HepG2 (cell line): ENCODE results near the gene RHBDL1. TPM values are rescaled to one million over a fixed set of nuclear protein-coding genes. Genes with fewer than 3 reads are reported as not detected.

ENCODE experiments used
- AKAP8 ChIP-seq: sonication (generic); formaldehyde crosslinking; IDR thresholded peaks from 2 replicates; pipeline ENCODE4 v1.5.1; 2020; ENCODE audit warnings: mild to moderate bottlenecking, missing genetic modification reagents
- ATF7 ChIP-seq, 2 experiments: fragments of 450-650 bp in 1 of 2; sonication (generic) in 1 of 2; formaldehyde crosslinking in 1 of 2; IDR thresholded peaks; 2 replicates each; pipeline versions ENCODE4 v1.4.0 to v1.6.1; 2016 to 2020; ENCODE audit warnings: antibody characterized with exemption in 1 of 2, mild to moderate bottlenecking in 1 of 2, missing genetic modification reagents in 1 of 2
- CCAR2 ChIP-seq: fragments of 200-400 bp; formaldehyde crosslinking; optimal IDR thresholded peaks from 2 replicates; pipeline ENCODE3; 2018; ENCODE audit warnings: low read depth, mild to moderate bottlenecking, low read length, moderate library complexity
- NFE2L2 ChIP-seq: fragments of 150-350 bp; IDR thresholded peaks from 2 replicates; pipeline ENCODE4 v1.6.1; 2014; ENCODE audit warnings: low read length
- SRY ChIP-seq: sonication (generic); formaldehyde crosslinking; IDR thresholded peaks from 2 replicates; pipeline ENCODE4 v1.8.0; 2022; ENCODE audit warnings: mild to moderate bottlenecking, missing genetic modification reagents
- TOPORS ChIP-seq: sonication (generic); formaldehyde crosslinking; IDR thresholded peaks from 2 replicates; pipeline ENCODE4 v1.8.0; 2023; ENCODE audit warnings: mild to moderate bottlenecking, missing genetic modification reagents
- U2AF1 ChIP-seq: fragments of 200-400 bp; formaldehyde crosslinking; optimal IDR thresholded peaks from 2 replicates; pipeline ENCODE3; 2017; ENCODE audit warnings: mild to moderate bottlenecking, low read depth, low read length
- ZNF138 ChIP-seq: sonication (generic); formaldehyde crosslinking; IDR thresholded peaks from 2 replicates; pipeline ENCODE4 v1.5.0; 2020; ENCODE audit warnings: mild to moderate bottlenecking, low read depth, missing genetic modification reagents
- ZNF614 ChIP-seq: IDR thresholded peaks from 2 replicates; pipeline ENCODE4 v1.6.1; 2018; ENCODE audit warnings: missing biosample characterization, missing genetic modification reagents, inconsistent platforms, borderline replicate concordance
- polyA plus RNA-seq, 8 experiments: library from polyadenylated mRNA; depleted of rRNA in 3 of 8; stranded (reverse) in 7 of 8; unstranded in 1 of 8; fragments of >200 nt; fragmentation: Illumina TruSeq in 4 of 8; extraction: Trizol in 4 of 8; gene quantifications; 2 replicates each; pipeline versions ENCODE4 v1.2.1 to v1.2.3, GENCODE V29; 2011 to 2016; ENCODE audit warnings: low read depth in 4 of 8, missing spikeins in 1 of 8, mixed read lengths in 1 of 8; ENCODE audit not compliant: insufficient read depth in 1 of 8
- total RNA-seq, 5 experiments: library from RNA; depleted of rRNA; stranded (reverse); fragments of >200 nt; fragmentation: Illumina TruSeq; extraction: Trizol; gene quantifications; 2 replicates each; pipeline ENCODE4 v1.2.3, GENCODE V29; 2016; ENCODE audit warnings: low read depth in 1 of 5
- TF ChIP-seq, protein P1 (sequence below): sonication (generic); formaldehyde crosslinking; IDR thresholded peaks from 2 replicates; pipeline ENCODE4 v1.4.0; 2020; ENCODE audit warnings: missing genetic modification reagents
- TF ChIP-seq, protein P2 (sequence below): sonication (generic); formaldehyde crosslinking; IDR thresholded peaks from 2 replicates; pipeline ENCODE4 v1.4.0; 2020; ENCODE audit warnings: missing genetic modification reagents
- TF ChIP-seq, protein P3 (sequence below): sonication (generic); formaldehyde crosslinking; IDR thresholded peaks from 2 replicates; pipeline ENCODE4 v1.8.1; 2023; ENCODE audit warnings: mild to moderate bottlenecking, missing genetic modification reagents
- TF ChIP-seq, protein P4 (sequence below): sonication (generic); formaldehyde crosslinking; IDR thresholded peaks from 2 replicates; pipeline ENCODE4 v1.4.0; 2020; ENCODE audit warnings: missing genetic modification reagents
- TF ChIP-seq, protein P5 (sequence below): IDR thresholded peaks from 2 replicates; pipeline ENCODE4 v1.6.1; 2016
- TF ChIP-seq, protein P6 (sequence below): sonication (generic); formaldehyde crosslinking; IDR thresholded peaks from 2 replicates; pipeline ENCODE4 v1.8.1; 2023; ENCODE audit warnings: mild to moderate bottlenecking, inconsistent platforms, moderate library complexity, missing genetic modification reagents, borderline replicate concordance
- TF ChIP-seq, protein P7 (sequence below): sonication (generic); formaldehyde crosslinking; IDR thresholded peaks from 2 replicates; pipeline ENCODE4 v1.4.0; 2020; ENCODE audit warnings: missing genetic modification reagents, mild to moderate bottlenecking, borderline replicate concordance

RHBDL1 gene
- total and polyA plus RNA-seq, 2 of the 13 experiments (the other 11 are each of a cell fraction or from before 2014, with no cell fraction given), result 1.8 to 3.8 TPM

DNA sequence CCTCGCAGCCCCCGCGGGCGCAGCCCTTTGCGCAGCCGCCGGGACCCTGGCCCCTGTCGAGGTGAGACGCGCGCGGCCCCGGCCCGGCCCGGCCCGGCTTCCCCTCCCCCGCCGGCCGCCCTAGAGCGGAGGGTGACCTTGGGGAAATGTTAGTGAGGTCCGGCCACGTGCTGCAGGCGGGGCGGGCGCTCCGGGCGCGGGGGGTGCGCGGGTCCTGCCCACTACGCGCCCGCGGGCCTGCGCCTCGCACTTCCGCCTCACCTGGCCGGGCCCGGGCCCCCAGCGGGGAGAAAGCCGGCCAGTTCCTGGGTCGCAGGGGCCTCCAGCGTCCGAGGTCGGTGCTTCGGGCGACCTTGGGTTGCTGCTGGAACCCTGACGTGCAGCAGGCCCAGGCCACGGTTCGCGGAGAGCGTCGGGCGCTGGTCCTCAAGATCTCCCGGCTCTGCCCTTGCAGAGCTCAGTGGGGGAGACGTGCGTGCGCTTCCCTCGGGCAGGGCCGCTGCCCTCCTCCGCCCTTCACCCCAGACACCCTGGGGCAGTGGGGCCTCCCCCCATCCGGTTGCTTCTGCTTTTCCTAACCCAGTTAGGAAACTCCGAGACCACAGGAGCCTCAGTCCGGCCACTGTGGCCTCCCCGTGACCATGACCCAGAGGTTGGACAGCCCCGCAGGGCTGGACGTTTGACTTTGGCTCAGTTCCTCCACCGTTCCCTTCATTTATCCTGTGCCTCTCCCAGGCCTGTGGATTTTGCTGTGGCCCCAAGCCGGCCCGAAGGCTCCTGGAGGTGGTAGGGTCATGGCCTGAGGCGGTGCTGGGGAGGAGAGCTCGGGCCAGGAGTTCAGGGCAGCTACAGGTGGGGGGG lies 33.1 kb upstream of the RHBDL1 start (continued):
- TF ChIP-seq, protein P1, sequence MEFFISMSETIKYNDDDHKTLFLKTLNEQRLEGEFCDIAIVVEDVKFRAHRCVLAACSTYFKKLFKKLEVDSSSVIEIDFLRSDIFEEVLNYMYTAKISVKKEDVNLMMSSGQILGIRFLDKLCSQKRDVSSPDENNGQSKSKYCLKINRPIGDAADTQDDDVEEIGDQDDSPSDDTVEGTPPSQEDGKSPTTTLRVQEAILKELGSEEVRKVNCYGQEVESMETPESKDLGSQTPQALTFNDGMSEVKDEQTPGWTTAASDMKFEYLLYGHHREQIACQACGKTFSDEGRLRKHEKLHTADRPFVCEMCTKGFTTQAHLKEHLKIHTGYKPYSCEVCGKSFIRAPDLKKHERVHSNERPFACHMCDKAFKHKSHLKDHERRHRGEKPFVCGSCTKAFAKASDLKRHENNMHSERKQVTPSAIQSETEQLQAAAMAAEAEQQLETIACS, result peak; percentile 70
- no peak for TF ChIP-seq U2AF1
- TF ChIP-seq, protein P2, sequence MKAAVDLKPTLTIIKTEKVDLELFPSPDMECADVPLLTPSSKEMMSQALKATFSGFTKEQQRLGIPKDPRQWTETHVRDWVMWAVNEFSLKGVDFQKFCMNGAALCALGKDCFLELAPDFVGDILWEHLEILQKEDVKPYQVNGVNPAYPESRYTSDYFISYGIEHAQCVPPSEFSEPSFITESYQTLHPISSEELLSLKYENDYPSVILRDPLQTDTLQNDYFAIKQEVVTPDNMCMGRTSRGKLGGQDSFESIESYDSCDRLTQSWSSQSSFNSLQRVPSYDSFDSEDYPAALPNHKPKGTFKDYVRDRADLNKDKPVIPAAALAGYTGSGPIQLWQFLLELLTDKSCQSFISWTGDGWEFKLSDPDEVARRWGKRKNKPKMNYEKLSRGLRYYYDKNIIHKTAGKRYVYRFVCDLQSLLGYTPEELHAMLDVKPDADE (CRISPR knock-in tag), result 0 out of 2 replicates have a peak, but pooled peaks have one; percentile 39
- TF ChIP-seq SRY, result peak; percentile 80; the same call in 1 of the 2 replicates
- no peak for TF ChIP-seq ZNF614 (CRISPR knock-in tag)
- peak; percentile 82; the same call in 1 of the 2 replicates for TF ChIP-seq TOPORS
- TF ChIP-seq NFE2L2, result no peak
- TF ChIP-seq CCAR2, result no peak
- TF ChIP-seq, protein P3, sequence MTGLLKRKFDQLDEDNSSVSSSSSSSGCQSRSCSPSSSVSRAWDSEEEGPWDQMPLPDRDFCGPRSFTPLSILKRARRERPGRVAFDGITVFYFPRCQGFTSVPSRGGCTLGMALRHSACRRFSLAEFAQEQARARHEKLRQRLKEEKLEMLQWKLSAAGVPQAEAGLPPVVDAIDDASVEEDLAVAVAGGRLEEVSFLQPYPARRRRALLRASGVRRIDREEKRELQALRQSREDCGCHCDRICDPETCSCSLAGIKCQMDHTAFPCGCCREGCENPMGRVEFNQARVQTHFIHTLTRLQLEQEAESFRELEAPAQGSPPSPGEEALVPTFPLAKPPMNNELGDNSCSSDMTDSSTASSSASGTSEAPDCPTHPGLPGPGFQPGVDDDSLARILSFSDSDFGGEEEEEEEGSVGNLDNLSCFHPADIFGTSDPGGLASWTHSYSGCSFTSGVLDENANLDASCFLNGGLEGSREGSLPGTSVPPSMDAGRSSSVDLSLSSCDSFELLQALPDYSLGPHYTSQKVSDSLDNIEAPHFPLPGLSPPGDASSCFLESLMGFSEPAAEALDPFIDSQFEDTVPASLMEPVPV (CRISPR knock-in tag), result no peak
- TF ChIP-seq, protein P4, sequence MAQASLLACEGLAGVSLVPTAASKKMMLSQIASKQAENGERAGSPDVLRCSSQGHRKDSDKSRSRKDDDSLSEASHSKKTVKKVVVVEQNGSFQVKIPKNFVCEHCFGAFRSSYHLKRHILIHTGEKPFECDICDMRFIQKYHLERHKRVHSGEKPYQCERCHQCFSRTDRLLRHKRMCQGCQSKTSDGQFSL, result peak; percentile 82
- TF ChIP-seq, protein P5, sequence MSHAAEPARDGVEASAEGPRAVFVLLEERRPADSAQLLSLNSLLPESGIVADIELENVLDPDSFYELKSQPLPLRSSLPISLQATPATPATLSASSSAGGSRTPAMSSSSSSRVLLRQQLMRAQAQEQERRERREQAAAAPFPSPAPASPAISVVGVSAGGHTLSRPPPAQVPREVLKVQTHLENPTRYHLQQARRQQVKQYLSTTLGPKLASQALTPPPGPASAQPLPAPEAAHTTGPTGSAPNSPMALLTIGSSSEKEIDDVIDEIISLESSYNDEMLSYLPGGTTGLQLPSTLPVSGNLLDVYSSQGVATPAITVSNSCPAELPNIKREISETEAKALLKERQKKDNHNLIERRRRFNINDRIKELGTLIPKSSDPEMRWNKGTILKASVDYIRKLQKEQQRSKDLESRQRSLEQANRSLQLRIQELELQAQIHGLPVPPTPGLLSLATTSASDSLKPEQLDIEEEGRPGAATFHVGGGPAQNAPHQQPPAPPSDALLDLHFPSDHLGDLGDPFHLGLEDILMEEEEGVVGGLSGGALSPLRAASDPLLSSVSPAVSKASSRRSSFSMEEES (CRISPR knock-in tag), result peak; percentile 60; the same call in 1 of the 2 replicates
- no peak for TF ChIP-seq ZNF138 (CRISPR knock-in tag)
- TF ChIP-seq, protein P6, sequence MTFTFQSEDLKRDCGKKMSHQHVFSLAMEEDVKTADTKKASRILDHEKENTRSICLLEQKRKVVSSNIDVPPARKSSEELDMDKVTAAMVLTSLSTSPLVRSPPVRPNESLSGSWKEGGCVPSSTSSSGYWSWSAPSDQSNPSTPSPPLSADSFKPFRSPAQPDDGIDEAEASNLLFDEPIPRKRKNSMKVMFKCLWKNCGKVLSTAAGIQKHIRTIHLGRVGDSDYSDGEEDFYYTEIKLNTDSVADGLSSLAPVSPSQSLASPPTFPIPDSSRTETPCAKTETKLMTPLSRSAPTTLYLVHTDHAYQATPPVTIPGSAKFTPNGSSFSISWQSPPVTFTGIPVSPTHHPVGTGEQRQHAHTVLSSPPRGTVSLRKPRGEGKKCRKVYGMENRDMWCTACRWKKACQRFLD (CRISPR knock-in tag), result no peak
- TF ChIP-seq ATF7 (IDR thresholded peaks at IDR 0.05), result no peak
- no peak for TF ChIP-seq ATF7 (CRISPR knock-in tag; IDR thresholded peaks at IDR 0.05)
- no peak for TF ChIP-seq AKAP8
- TF ChIP-seq, protein P7, sequence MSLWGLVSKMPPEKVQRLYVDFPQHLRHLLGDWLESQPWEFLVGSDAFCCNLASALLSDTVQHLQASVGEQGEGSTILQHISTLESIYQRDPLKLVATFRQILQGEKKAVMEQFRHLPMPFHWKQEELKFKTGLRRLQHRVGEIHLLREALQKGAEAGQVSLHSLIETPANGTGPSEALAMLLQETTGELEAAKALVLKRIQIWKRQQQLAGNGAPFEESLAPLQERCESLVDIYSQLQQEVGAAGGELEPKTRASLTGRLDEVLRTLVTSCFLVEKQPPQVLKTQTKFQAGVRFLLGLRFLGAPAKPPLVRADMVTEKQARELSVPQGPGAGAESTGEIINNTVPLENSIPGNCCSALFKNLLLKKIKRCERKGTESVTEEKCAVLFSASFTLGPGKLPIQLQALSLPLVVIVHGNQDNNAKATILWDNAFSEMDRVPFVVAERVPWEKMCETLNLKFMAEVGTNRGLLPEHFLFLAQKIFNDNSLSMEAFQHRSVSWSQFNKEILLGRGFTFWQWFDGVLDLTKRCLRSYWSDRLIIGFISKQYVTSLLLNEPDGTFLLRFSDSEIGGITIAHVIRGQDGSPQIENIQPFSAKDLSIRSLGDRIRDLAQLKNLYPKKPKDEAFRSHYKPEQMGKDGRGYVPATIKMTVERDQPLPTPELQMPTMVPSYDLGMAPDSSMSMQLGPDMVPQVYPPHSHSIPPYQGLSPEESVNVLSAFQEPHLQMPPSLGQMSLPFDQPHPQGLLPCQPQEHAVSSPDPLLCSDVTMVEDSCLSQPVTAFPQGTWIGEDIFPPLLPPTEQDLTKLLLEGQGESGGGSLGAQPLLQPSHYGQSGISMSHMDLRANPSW (CRISPR knock-in tag), result no peak
